ENCODE results near the gene MPO. TPM values are rescaled to one million over a fixed set of nuclear protein-coding genes. Genes with fewer than 3 reads are reported as not detected.

MPO gene
- total and polyA plus RNA-seq, 12 donors: 0.07 to 2.5 (median 0.18) TPM; not detected in 2

GRCh38 chr17:58229384-58229783, 51.4 kb downstream of the MPO start:
- DNase-seq: no peak
- Histone ChIP-seq H3K36me3 (no peaks in the 10 kb centered on the region), H3K27ac (no peak overlapping the region), H3K27me3 (peaks cover 0 to 74% (median 43%) of the 10 kb centered on the region in 7 donors), H3K9me3 (no peaks in the 10 kb centered on the region), H3K4me3 (no peak overlapping the region), H3K4me1 (peaks cover 0 to 19% (median 0%) of the 10 kb centered on the region in 9 donors)
- ATAC-seq: no peak
- no peak for TF ChIP-seq CTCF (IDR thresholded peaks at IDR 0.05)
- intact Hi-C loops (cut with DNase I): no loop called here
- WGBS, 2 donors: 45 to 50% methylated on average over 1 of the region's 1 CpG

GRCh38 chr17:58228679-58229078, 52.1 kb downstream of the MPO start:
- DNase-seq (no peak), ATAC-seq (no peak)
- intact Hi-C loops (cut with DNase I): no loop called here
- no peak for TF ChIP-seq CTCF (IDR thresholded peaks at IDR 0.05)
- Histone ChIP-seq H3K9me3 (no peaks in the 10 kb centered on the region), H3K4me1 (peaks cover 0 to 19% (median 0%) of the 10 kb centered on the region in 9 donors), H3K36me3 (no peaks in the 10 kb centered on the region), H3K27ac (no peak overlapping the region), H3K27me3 (peaks cover 0 to 74% (median 36%) of the 10 kb centered on the region in 7 donors), H3K4me3 (no peak overlapping the region)
- 31 to 41% methylated on average over 3 of the region's 3 CpGs for WGBS, 2 donors

GRCh38 chr17:58227733-58228132, 53.0 kb downstream of the MPO start:
- H3K4me1 ChIP-seq: peaks cover 0 to 15% (median 0%) of the 10 kb centered on the region in 9 donors
- H3K27ac ChIP-seq: no peak overlapping the region
- 77 to 82% methylated on average over 3 of the region's 3 CpGs for WGBS, 2 donors
- intact Hi-C loops (cut with DNase I): no loop called here
- no peaks in the 10 kb centered on the region for H3K9me3 ChIP-seq
- ATAC-seq: no peak
- no peak for DNase-seq
- H3K27me3 ChIP-seq: peaks cover 0 to 68% (median 29%) of the 10 kb centered on the region in 7 donors
- TF ChIP-seq CTCF (IDR thresholded peaks at IDR 0.05): no peak
- no peaks in the 10 kb centered on the region for H3K36me3 ChIP-seq
- no peak overlapping the region for H3K4me3 ChIP-seq

- DNase-seq: no peak
- no peak for TF ChIP-seq CTCF (IDR thresholded peaks at IDR 0.05)
- intact Hi-C loops (cut with DNase I): no loop called here
- no peak overlapping the region for H3K4me3 ChIP-seq
- no peak overlapping the region for H3K27ac ChIP-seq
- no peak for ATAC-seq
- 34 to 48% methylated on average over 1 of the region's 1 CpG for WGBS, 2 donors
- no peaks in the 10 kb centered on the region for H3K36me3 ChIP-seq
- peaks cover 0 to 37% (median 9%) of the 10 kb centered on the region in 7 donors for H3K27me3 ChIP-seq
- peaks cover 0 to 9% (median 7%) of the 10 kb centered on the region in 9 donors for H3K4me1 ChIP-seq
- no peaks in the 10 kb centered on the region for H3K9me3 ChIP-seq
Measured at GRCh38 chr17:58224315-58224714, 56.4 kb downstream of the MPO start.

Other genes starting within 250 kb of the MPO start
- gene DYNLL2, start 197.5 kb downstream of the MPO start, total RNA-seq: 100 to 1,000 TPM in 2 of 10 donors, 10 to 100 TPM in 8; 73.4 to 105 (median 83.5) TPM
- 10 to 100 TPM; 45.3 to 46.1 TPM for gene DYNLL2, start 197.5 kb downstream of the MPO start, polyA plus RNA-seq
- under 1 TPM in 1 of 10 donors, not detected in 9; 0.07 TPM for gene OR4D1, start 132.6 kb downstream of the MPO start, total RNA-seq
- not detected for gene OR4D1, start 132.6 kb downstream of the MPO start, polyA plus RNA-seq
- gene OR4D2, start 114.0 kb downstream of the MPO start, total RNA-seq: not detected
- not detected for gene OR4D2, start 114.0 kb downstream of the MPO start, polyA plus RNA-seq
- not detected for gene EPX, start 88.2 kb downstream of the MPO start, total RNA-seq
- gene EPX, start 88.2 kb downstream of the MPO start, polyA plus RNA-seq: not detected
- gene MKS1, start 61.7 kb downstream of the MPO start, total RNA-seq: 10 to 100 TPM in 4 of 10 donors, 1 to 10 TPM in 6; 5.3 to 12.9 (median 9.2) TPM
- 10 to 100 TPM in 1 of 2 donors, 1 to 10 TPM in 1; 5.4 to 10.3 TPM for gene MKS1, start 61.7 kb downstream of the MPO start, polyA plus RNA-seq
- not detected for gene LPO, start 42.4 kb downstream of the MPO start, total RNA-seq
- gene LPO, start 42.4 kb downstream of the MPO start, polyA plus RNA-seq: not detected
- gene TSPOAP1, start 47.9 kb upstream of the MPO start, total RNA-seq: 10 to 100 TPM in 8 of 10 donors, 1 to 10 TPM in 2; 6.0 to 18.7 (median 12.4) TPM
- 10 to 100 TPM in 1 of 2 donors, 1 to 10 TPM in 1; 1.6 to 35.6 TPM for gene TSPOAP1, start 47.9 kb upstream of the MPO start, polyA plus RNA-seq
- 10 to 100 TPM; 49.0 to 73.4 (median 59.8) TPM for gene SUPT4H1, start 71.3 kb upstream of the MPO start, total RNA-seq
- gene SUPT4H1, start 71.3 kb upstream of the MPO start, polyA plus RNA-seq: 10 to 100 TPM; 38.0 to 95.0 TPM
- gene RNF43, start 136.6 kb upstream of the MPO start, total RNA-seq: 1 to 10 TPM; 1.5 to 6.1 (median 3.7) TPM
- 1 to 10 TPM in 1 of 2 donors, under 1 TPM in 1; 0.86 to 1.2 TPM for gene RNF43, start 136.6 kb upstream of the MPO start, polyA plus RNA-seq
- gene HSF5, start 207.5 kb upstream of the MPO start, total RNA-seq: under 1 TPM in 3 of 10 donors, not detected in 7; 0.04 to 0.14 (median 0.05) TPM
- not detected for gene HSF5, start 207.5 kb upstream of the MPO start, polyA plus RNA-seq
- gene MTMR4, start 233.7 kb upstream of the MPO start, total RNA-seq: 10 to 100 TPM in 9 of 10 donors, 1 to 10 TPM in 1; 8.5 to 26.6 (median 17.1) TPM
- 10 to 100 TPM in 1 of 2 donors, 1 to 10 TPM in 1; 9.6 to 12.3 TPM for gene MTMR4, start 233.7 kb upstream of the MPO start, polyA plus RNA-seq

Data from heart right ventricle (tissue), 16 donors.